ENCODE data around the gene THPO. TPM values are rescaled to one million over a fixed set of nuclear protein-coding genes. Genes with fewer than 3 reads are reported as not detected.

The THPO gene
- total RNA-seq, 1 experiment from 2014 or later, result 0.55 TPM

DNA sequence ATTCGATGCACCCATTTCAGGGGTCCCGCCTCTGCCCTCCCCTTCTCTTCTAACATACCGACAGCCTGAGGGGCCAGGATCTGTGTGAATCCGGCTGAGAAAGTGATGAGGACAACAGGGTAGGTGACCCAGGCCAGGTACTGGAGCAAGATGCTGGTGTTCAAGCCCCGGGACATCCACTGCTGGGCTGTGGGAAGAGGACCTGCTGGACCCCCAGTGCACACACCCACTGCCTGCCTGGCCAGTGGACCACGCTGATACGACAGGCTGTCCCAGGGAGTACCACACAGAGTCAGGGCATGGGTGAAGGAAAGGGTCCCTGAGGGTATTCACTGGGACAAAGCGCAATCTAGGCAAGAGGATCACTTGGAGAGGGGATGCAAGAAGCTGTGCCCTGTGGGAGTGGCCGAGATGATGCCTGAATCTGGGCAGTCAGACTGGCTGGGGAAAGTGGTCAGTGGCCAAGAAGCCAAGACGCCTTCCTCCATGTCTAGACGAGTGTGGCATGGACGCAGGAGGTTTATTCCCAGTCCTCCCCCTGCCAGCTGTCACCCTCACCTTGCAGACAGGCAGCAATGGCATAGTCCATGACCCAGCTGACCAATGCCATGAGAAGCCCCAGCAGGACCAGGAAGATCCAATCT, 19.8 kb downstream of the THPO start (continued):
- TF ChIP-seq, protein P1, sequence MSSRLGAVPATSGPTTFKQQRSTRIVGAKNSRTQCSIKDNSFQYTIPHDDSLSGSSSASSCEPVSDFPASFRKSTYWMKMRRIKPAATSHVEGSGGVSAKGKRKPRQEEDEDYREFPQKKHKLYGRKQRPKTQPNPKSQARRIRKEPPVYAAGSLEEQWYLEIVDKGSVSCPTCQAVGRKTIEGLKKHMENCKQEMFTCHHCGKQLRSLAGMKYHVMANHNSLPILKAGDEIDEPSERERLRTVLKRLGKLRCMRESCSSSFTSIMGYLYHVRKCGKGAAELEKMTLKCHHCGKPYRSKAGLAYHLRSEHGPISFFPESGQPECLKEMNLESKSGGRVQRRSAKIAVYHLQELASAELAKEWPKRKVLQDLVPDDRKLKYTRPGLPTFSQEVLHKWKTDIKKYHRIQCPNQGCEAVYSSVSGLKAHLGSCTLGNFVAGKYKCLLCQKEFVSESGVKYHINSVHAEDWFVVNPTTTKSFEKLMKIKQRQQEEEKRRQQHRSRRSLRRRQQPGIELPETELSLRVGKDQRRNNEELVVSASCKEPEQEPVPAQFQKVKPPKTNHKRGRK (CRISPR knock-in tag; IDR thresholded peaks at IDR 0.05; ENCODE audit: borderline replicate concordance), result no peak
- TF ChIP-seq, protein P2, sequence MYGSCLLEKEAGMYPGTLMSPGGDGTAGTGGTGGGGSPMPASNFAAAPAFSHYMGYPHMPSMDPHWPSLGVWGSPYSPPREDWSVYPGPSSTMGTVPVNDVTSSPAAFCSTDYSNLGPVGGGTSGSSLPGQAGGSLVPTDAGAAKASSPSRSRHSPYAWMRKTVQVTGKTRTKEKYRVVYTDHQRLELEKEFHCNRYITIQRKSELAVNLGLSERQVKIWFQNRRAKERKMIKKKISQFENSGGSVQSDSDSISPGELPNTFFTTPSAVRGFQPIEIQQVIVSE (CRISPR knock-in tag; IDR thresholded peaks at IDR 0.05; ENCODE audit: borderline replicate concordance), result no peak
- TF ChIP-seq NR1H2 (CRISPR knock-in tag; IDR thresholded peaks at IDR 0.05), result no peak
- TF ChIP-seq, protein P3, sequence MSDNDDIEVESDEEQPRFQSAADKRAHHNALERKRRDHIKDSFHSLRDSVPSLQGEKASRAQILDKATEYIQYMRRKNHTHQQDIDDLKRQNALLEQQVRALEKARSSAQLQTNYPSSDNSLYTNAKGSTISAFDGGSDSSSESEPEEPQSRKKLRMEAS (CRISPR knock-in tag; IDR thresholded peaks at IDR 0.05), result no peak
- TF ChIP-seq ZNF671 (CRISPR knock-in tag; IDR thresholded peaks at IDR 0.05), result no peak
- no peak for TF ChIP-seq JUN (CRISPR knock-in tag; IDR thresholded peaks at IDR 0.05)
- TF ChIP-seq ZNF416 (CRISPR knock-in tag; IDR thresholded peaks at IDR 0.05), result no peak
- TF ChIP-seq, protein P4, sequence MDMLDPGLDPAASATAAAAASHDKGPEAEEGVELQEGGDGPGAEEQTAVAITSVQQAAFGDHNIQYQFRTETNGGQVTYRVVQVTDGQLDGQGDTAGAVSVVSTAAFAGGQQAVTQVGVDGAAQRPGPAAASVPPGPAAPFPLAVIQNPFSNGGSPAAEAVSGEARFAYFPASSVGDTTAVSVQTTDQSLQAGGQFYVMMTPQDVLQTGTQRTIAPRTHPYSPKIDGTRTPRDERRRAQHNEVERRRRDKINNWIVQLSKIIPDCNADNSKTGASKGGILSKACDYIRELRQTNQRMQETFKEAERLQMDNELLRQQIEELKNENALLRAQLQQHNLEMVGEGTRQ (CRISPR knock-in tag; IDR thresholded peaks at IDR 0.05), result no peak
- TF ChIP-seq, protein P5, sequence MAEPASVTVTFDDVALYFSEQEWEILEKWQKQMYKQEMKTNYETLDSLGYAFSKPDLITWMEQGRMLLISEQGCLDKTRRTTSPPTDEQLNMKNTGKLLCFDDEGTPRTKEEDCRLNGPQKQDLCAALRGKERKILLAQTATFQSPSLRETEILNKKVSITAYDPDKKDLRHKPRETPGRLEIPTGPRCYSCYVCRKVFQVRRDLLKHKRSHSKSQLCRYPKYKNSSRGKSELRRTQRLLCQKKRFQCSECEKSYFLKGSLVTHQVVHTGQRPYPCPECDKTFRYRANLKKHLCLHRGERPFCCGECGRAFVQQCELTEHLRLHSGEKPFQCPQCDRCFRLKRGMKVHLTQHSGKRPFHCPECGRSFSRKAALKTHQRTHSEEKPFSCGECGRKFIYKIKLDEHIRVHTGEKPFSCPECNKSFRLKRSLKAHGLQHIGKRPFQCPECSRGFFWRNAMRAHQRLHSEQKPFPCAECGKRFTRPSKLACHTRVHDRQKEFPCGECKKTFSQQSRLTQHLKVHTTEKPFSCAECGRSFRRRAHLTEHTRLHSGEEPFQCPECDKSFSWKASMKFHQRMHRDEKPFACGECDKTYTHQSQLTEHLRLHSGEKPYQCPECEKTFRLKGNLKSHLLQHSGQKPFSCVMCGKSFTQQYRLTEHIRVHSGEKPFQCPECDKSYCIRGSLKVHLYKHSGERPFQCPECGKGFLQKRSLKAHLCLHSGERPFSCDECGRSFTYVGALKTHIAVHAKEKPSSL (CRISPR knock-in tag; conservative IDR thresholded peaks at IDR 0.05), result no peak
- TF ChIP-seq HMGA2 (CRISPR knock-in tag; IDR thresholded peaks at IDR 0.05), result no peak

DNA sequence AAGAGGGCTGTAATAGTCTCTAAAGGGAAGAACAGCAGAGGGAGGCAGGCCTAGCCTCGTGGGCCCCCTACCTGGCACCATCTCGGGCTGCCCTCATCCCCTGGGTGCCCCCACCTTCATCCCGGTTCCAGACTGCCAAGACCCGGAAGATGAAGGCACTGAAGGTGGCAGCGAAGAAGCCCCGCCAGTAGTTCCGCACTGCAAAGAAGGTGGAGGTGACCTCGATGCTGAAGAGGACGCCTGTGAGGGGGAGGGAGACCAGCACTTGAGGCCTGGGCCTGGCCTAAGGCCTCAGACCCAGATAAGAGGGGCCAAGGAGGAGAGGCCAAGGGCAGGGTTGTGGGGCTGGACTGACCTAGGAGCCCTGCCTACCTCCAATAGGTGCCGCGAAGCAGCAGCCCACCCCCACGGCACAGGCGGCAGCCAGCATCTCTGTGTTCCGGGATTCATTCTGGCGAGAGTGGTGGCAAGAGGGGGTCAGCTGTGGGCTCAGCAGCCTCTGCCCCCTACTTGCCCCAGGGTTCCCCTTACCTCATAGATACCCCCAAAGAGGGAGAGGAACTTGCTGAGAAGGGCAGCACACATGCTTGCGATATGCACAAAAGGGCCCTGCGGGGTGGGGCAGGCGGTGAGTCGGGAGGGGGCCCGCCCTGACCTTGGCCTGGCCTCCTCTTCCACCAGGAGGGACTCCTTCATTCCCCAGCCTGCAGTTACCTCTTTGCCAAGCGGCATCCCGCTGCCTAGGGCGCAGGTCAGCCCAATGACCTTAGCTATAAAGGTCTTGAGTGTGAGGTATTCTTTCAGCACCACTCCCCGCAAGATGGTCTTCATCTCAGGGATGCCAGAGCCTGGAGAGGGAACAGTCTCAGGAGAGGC, 20.5 kb downstream of the THPO start:
- DNase-seq (ENCODE audit: low spot score) (no peak), ATAC-seq (no peak)
- Mint-ChIP-seq H3K4me3 (no peak overlapping the region), H3K9me3 (no peaks in the 10 kb centered on the region), H3K27me3 (ENCODE audit: low read depth) (peaks cover 6% of the 10 kb centered on the region; the same call in 1 of the 2 replicates), H3K36me3 (peaks cover 14% of the 10 kb centered on the region), H3K27ac (no peak overlapping the region), H3K4me1 (peaks cover 15% of the 10 kb centered on the region)
- ChIA-PET CTCF (interaction anchor here (0.7 kb wide), 1 partner anchor 14 kb away, joined by 3 read pairs; no protein-coding TSS in a partner anchor), POLR2A (no interaction called here)
- TF ChIP-seq, protein P6, sequence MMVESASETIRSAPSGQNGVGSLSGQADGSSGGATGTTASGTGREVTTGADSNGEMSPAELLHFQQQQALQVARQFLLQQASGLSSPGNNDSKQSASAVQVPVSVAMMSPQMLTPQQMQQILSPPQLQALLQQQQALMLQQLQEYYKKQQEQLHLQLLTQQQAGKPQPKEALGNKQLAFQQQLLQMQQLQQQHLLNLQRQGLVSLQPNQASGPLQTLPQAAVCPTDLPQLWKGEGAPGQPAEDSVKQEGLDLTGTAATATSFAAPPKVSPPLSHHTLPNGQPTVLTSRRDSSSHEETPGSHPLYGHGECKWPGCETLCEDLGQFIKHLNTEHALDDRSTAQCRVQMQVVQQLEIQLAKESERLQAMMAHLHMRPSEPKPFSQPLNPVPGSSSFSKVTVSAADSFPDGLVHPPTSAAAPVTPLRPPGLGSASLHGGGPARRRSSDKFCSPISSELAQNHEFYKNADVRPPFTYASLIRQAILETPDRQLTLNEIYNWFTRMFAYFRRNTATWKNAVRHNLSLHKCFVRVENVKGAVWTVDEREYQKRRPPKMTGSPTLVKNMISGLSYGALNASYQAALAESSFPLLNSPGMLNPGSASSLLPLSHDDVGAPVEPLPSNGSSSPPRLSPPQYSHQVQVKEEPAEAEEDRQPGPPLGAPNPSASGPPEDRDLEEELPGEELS (CRISPR knock-in tag; IDR thresholded peaks at IDR 0.05), result no peak
- TF ChIP-seq ESRRA (CRISPR knock-in tag; IDR thresholded peaks at IDR 0.05; ENCODE audit: borderline replicate concordance) (no peak), TEAD4 (CRISPR knock-in tag; IDR thresholded peaks at IDR 0.05) (no peak)
- TF ChIP-seq, protein P1 (CRISPR knock-in tag; IDR thresholded peaks at IDR 0.05; ENCODE audit: borderline replicate concordance), result no peak
- TF ChIP-seq, protein P7, sequence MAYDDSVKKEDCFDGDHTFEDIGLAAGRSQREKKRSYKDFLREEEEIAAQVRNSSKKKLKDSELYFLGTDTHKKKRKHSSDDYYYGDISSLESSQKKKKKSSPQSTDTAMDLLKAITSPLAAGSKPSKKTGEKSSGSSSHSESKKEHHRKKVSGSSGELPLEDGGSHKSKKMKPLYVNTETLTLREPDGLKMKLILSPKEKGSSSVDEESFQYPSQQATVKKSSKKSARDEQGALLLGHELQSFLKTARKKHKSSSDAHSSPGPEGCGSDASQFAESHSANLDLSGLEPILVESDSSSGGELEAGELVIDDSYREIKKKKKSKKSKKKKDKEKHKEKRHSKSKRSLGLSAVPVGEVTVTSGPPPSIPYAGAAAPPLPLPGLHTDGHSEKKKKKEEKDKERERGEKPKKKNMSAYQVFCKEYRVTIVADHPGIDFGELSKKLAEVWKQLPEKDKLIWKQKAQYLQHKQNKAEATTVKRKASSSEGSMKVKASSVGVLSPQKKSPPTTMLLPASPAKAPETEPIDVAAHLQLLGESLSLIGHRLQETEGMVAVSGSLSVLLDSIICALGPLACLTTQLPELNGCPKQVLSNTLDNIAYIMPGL (CRISPR knock-in tag; IDR thresholded peaks at IDR 0.05), result no peak
